ENCODE measurements around the gene KRTAP5-10.

DNA sequence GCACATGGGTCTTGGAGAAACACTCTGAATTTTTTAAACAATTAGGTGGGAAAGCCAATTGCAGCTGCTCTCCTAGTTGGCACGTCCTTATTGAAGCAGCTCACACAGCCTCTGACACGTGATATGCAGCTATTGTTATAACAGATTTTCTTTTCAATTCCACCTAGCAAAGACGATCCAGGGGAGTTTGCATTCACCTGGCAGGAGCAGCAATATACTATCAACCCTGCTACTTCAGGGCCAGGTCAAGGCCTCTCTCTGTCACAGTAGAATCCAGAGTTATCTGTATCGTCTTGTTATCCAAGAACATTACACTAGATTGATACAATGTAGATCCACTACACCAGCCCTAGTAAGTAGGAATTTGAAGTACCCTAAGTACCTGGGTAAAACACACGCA, 9.1 kb downstream of the KRTAP5-10 start:
- no peak for TF ChIP-seq EZH2 (IDR thresholded peaks at IDR 0.05; ENCODE audit: insufficient read depth, poor library complexity, severe bottlenecking)
- TF ChIP-seq EZH2phosphoT487 (IDR thresholded peaks at IDR 0.05; ENCODE audit: insufficient read depth, low read depth) = no peak
